AG04450 (cell line): ENCODE results near the gene CDH5. TPM values are rescaled to one million over a fixed set of nuclear protein-coding genes. Genes with fewer than 3 reads are reported as not detected.

ENCODE experiments used
- CTCF ChIA-PET: fragments of 300-600, 350-600 bp; formaldehyde crosslinking; extraction: SDS; loops from one replicate; lab custom pipeline; 2022; ENCODE audit warnings: antibody characterized with exemption, inconsistent platforms; lab: Charles Lee
- POLR2A ChIA-PET: fragments of 350-600 bp; formaldehyde crosslinking; extraction: SDS; loops from one replicate; lab custom pipeline; 2021; ENCODE audit warnings: antibody characterized with exemption, inconsistent platforms; lab: Yijun Ruan, JAX
- DNase-seq: peaks from one replicate; pipeline ENCODE4 v3.0.0-alpha.2; 2011; ENCODE audit warnings: low read depth, low spot score
- H3K27ac ChIP-seq: one replicate; pipeline ENCODE4 v1.5.1; 2012; ENCODE audit warnings: low read depth, low read length, control low read depth
- H3K27me3 ChIP-seq: one replicate; pipeline ENCODE4 v1.6.0; 2012; ENCODE audit warnings: low read length; ENCODE audit not compliant: control insufficient read depth, insufficient read depth
- H3K4me3 ChIP-seq: 2 replicates; pipeline ENCODE4 v1.5.1; 2011; ENCODE audit warnings: mild to moderate bottlenecking, low read depth, low read length, control low read depth
- H3K9me3 ChIP-seq: 2 replicates; pipeline ENCODE4 v1.5.1; 2012; ENCODE audit warnings: low read length; ENCODE audit not compliant: control insufficient read depth, insufficient read depth
- polyA plus RNA-seq: library from polyadenylated mRNA; depleted of rRNA; stranded (reverse); fragments of >200 nt; gene quantifications from 2 replicates; pipeline ENCODE4 v1.2.3, GENCODE V29; 2011
- TF ChIP-seq, protein P1 (sequence below): IDR thresholded peaks from 2 replicates; pipeline ENCODE4 v1.5.1; 2011; ENCODE audit warnings: low read depth, low read length, control low read depth, inconsistent platforms

Gene CDH5
- polyA plus RNA-seq, 1 experiment = not detected

DNA sequence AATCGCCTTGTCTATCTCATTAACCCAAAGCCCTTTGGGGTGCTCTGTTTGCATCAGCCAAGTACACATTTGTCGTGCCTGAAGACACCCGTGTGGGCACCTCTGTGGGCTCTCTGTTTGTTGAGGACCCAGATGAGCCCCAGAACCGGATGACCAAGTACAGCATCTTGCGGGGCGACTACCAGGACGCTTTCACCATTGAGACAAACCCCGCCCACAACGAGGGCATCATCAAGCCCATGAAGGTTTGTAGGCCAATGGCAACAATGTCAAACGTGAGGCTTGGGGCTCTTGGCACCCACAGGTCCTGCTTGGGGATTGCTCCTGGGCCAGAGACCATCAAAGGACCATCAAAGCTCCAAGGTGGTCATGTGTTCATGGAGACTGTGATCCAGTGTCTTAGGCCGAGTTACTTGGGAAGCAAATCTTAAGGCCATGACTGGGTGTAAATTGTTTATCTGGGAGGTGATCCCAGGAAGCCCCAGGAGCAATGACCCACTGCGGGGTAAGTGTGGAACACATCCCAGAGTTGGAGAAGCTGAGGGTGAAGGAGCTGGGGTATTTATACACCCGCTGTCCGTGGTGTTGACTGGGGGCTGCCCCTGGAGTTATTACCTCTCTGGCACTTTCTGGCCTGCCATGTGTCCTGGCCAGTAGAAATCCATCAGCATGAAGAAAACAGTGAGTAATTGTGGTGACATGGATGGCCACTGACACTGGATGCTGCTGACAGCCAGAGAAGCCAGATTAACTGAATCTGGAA is 24.0 kb downstream of the CDH5 start:
- CTCF ChIA-PET = interaction anchor here (1.3 to 3.5 kb wide), 2 partner anchors 15 kb away, joined by 4 to 24 read pairs; no protein-coding TSS in a partner anchor
- no peaks in the 10 kb centered on the region for H3K9me3 ChIP-seq
- H3K4me3 ChIP-seq = no peak overlapping the region
- peaks cover 26% of the 10 kb centered on the region for H3K27me3 ChIP-seq
- POLR2A ChIA-PET = no interaction called here
- H3K27ac ChIP-seq = no peak overlapping the region
- DNase-seq = no peak
- TF ChIP-seq, protein P1, sequence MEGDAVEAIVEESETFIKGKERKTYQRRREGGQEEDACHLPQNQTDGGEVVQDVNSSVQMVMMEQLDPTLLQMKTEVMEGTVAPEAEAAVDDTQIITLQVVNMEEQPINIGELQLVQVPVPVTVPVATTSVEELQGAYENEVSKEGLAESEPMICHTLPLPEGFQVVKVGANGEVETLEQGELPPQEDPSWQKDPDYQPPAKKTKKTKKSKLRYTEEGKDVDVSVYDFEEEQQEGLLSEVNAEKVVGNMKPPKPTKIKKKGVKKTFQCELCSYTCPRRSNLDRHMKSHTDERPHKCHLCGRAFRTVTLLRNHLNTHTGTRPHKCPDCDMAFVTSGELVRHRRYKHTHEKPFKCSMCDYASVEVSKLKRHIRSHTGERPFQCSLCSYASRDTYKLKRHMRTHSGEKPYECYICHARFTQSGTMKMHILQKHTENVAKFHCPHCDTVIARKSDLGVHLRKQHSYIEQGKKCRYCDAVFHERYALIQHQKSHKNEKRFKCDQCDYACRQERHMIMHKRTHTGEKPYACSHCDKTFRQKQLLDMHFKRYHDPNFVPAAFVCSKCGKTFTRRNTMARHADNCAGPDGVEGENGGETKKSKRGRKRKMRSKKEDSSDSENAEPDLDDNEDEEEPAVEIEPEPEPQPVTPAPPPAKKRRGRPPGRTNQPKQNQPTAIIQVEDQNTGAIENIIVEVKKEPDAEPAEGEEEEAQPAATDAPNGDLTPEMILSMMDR = no peak

DNA sequence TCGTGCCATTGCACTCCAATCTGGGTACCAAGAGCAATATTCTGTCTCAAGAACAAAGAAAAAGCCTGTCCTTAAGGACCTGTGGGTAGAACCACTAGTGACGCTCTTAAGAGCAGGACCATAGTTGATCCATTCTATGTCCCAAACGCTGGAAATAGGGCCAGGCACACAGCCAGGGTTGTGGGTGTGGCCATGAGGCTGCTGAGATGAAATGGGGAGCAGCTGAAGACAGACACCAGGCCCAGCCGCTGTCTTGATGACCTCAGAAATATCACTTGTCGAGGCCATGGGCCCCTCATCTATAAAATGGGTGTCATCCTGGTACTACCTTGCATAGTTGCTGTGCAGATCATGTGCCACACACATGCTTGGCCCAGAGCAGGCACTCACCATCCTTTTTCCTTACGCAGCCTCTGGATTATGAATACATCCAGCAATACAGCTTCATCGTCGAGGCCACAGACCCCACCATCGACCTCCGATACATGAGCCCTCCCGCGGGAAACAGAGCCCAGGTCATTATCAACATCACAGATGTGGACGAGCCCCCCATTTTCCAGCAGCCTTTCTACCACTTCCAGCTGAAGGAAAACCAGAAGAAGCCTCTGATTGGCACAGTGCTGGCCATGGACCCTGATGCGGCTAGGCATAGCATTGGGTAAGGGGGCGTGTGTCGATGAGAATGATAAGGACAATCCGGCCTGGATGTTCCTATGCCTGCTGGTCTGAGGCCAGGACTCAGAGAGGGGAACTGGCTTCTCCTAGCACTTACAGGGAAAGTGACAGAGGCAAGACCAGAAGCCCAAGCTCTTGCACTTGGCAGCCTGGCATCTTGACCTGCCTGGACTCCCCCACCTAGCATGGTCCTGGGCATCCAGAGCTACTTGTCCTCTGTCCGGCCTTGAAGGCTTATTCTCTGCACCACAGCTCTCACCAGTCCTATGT is 25.5 kb downstream of the CDH5 start:
- ChIA-PET CTCF (interaction anchor here (3.5 kb wide), 1 partner anchor 13 kb away, joined by 24 read pairs; no protein-coding TSS in a partner anchor), POLR2A (no interaction called here)
- TF ChIP-seq, protein P1 = no peak
- no peak overlapping the region for H3K27ac ChIP-seq
- no peak for DNase-seq
- H3K27me3 ChIP-seq = peaks cover 35% of the 10 kb centered on the region
- H3K9me3 ChIP-seq = no peaks in the 10 kb centered on the region
- H3K4me3 ChIP-seq = no peak overlapping the region

DNA sequence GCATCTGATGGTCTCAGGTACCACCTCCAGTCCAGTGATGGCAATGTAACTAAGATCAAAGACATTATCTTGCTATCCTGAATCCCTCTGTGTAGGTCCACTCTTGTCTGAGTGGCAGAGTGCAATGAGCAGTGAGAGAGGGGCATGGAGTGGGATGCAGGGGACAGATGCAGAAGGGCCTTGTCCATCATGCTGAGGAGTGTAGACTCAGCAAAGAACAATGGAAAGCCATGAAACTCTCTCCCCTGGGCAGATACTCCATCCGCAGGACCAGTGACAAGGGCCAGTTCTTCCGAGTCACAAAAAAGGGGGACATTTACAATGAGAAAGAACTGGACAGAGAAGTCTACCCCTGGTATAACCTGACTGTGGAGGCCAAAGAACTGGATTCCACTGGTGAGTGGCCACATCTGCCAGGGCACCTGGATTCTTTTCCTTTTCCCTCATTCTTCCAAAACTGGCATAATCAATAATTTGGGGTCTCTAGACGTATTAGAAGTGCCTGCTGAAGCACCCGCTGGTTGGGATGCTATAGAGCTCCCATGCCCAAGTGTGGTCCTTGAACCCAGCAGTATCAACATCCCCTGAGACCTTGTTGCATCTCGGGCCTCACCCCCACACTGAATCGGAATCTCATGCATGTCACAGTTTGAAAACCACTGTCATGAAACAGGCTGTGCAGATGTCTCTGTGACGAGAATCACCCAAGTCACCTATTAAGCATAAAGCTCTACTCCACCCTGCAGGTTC is 29.5 kb downstream of the CDH5 start:
- no peak overlapping the region for H3K27ac ChIP-seq
- no peak for DNase-seq
- ChIA-PET POLR2A (no interaction called here), CTCF (interaction anchor here (1.9 kb wide), 1 partner anchor 10 kb away, joined by 5 read pairs; no protein-coding TSS in a partner anchor)
- H3K4me3 ChIP-seq = no peak overlapping the region
- TF ChIP-seq, protein P1 = no peak
- peaks cover 22% of the 10 kb centered on the region for H3K27me3 ChIP-seq
- no peaks in the 10 kb centered on the region for H3K9me3 ChIP-seq

DNA sequence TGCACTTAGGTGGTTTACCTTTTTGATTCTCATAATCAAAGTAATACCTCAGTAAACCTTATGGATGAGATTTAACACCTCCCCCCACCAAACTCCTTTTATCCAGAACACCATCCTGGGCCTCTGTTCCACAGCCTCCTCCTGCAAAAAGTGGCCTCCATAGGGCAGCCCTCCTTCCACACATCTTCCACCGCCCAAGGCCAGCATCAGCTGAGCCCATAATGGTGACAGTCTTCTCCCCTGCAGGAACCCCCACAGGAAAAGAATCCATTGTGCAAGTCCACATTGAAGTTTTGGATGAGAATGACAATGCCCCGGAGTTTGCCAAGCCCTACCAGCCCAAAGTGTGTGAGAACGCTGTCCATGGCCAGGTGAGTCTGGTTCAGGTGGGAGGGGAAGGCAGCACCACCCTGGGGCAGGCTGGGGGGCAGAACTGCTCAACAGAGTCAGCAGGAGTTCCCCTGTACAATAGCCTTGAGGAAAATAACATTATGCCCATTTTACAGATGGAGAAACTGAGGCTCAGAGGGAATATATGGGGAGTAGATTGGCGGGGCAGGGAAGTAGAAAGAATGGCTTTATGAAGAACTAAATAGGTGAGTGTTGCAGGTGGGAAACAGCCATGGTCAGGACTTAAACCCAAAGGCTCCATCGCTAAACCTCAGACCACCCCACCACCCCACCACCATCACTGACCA is 31.4 kb downstream of the CDH5 start:
- Histone ChIP-seq H3K9me3 (no peaks in the 10 kb centered on the region), H3K27ac (no peak overlapping the region), H3K4me3 (no peak overlapping the region), H3K27me3 (peaks cover 23% of the 10 kb centered on the region)
- ChIA-PET CTCF (no interaction called here), POLR2A (interaction anchor here (0.6 kb wide), 1 partner anchor 329 kb away, joined by 4 read pairs; no protein-coding TSS in a partner anchor)
- no peak for DNase-seq
- TF ChIP-seq, protein P1 = no peak
